HG03095 (cell line): Measurements from ENCODE around the gene OR6S1.

ENCODE experiments used
- ATAC-seq: cut with Tn5 transposase; IDR thresholded peaks from one replicate; pipeline ENCODE4 v1.9.1; 2021; ENCODE audit warnings: moderate library complexity; ENCODE audit not compliant: unreplicated experiment

OR6S1 gene

GRCh38 chr14:20641591-20641990 lies at the start of gene OR6S1:
Gene OR6S1, minus strand, starts transcription at chr14:20641691. Its CDS starts 0 bp downstream, at chr14:20641691.
- ATAC-seq, result no peak

- ATAC-seq, result no peak
These were observed 49.6 kb upstream of the OR6S1 start for GRCh38 chr14:20690848-20691640.

DNA sequence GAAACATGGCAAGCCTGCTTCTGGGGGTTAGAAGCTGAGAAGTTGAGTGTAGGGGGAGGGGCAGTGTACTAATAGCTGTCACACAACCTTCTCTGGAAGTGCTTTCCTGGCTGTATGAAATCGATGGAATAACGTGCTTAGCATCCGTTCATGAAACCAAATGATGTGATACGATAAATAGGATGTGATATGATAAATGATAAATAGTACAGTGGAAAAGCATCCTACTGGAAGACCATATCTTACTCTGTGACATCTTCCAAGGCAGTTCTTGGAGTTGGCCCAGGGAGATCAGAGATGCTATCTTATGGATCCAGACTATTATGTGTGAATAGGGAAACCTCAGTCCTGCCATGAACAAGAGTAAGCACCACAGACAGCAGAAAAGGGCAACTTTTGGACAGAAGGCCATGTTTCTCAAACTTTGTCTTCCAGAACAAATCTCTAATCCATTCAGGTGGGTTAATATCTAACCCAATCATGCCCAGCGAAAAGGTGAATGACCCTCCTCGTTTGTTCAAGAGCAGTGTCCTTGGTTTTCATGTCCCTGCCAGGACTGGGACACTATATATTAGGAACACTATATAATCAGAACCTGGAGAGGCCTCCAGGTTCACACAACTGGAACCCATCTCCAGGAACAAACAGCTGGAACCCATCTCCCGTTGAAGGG lies 46.8 kb upstream of the OR6S1 start, which contains the start of gene ANG:
TSS of gene ANG (plus strand) at position 598 of the 673 bp plus-strand sequence. CDS start 4,801 bp downstream, outside the sequence.
- ATAC-seq, result no peak

GRCh38 chr14:20687362-20688166 lies 46.1 kb upstream of the OR6S1 start:
- ATAC-seq, result no peak

DNA sequence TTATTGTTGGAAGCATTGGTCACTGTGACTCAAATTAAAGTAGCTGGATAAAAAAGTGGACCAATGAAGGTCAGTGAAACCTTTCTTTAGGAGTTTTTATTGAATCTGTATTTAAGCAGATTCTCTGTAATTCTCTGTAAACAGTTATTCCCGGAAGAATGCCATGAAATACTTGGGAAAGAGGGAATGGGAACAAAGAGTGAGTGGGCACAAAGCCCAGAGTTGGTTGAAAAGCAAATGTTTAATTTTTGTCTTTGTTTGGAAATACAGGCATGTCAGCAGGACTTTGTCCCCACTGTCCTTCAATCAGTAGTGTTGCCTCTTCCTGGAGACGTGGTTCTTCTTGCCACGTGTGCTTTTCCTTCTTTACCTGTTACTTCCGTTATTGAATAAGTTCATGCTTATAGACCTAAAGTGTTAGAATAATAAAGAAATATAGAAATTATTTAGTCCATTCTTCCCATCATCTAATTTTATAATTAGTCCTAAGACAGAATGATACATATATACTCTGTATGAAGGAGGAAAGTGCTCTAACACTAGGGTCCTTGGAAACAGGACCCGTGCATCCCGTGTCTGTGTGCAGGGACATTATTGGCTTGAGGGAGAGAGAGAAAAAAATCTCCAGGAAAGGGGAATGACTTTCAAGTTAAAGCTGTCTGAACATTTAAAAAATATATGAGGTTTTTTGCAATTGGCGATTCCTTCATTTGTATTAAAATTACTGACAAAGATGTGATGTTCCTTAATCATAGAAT lies 45.1 kb upstream of the OR6S1 start:
- ATAC-seq, result no peak

- no peak for ATAC-seq
These were observed 43.4 kb upstream of the OR6S1 start for GRCh38 chr14:20684662-20685456.

GRCh38 chr14:20683891-20684661 lies 42.6 kb upstream of the OR6S1 start, which contains the start of gene RNASE4:
Gene RNASE4, plus strand, starts transcription at chr14:20684560. Its CDS starts 14,812 bp downstream, at chr14:20699372.
- ATAC-seq, result no peak

GRCh38 chr14:20683125-20683890 lies 41.8 kb upstream of the OR6S1 start:
- ATAC-seq, result peak; percentile 24

GRCh38 chr14:20682435-20683124 lies 41.1 kb upstream of the OR6S1 start:
- ATAC-seq, result peak; percentile 45

DNA sequence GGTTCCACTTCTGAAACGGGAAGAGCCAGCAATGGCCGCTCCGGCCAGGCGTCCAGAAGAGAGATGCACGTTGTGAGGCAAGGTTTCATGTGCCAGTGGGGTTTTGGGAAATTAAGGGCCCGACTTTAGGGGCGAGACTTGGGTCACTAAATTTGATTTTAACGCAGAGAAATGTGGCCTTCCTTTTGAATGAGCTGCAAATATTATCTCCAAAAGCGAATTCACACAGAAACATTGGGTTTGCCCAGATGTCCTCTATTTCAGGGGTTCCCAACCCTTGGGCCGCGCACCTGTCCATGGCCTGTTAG lies 40.6 kb upstream of the OR6S1 start:
- no peak for ATAC-seq

- peak; percentile 19 for ATAC-seq
These were observed 40.0 kb upstream of the OR6S1 start for GRCh38 chr14:20681348-20682126.

DNA sequence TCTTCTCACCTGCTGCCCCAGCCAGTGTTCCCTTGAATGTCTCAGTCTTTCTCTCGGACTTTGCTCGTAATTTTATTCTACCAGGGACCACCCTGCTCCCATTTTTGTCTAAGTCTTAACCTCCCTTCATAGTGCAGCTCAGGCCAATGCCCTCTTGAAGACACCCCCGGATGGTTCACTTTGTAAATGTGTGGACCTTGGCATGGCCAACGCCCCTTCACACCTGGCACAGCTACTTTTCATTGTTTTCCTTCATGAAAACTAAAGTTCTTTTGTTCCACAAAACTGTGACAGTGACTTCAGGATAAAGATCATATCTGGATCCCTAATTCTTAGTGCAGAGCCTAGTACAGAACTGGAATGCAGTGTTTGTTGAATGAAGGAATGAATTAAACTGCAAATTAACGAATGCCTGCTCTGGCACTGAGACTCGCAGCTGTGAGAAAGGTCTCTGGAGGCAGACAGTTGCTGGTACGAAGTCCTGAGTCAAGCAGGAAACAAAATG lies 39.4 kb upstream of the OR6S1 start:
- ATAC-seq, result peak; percentile 29

DNA sequence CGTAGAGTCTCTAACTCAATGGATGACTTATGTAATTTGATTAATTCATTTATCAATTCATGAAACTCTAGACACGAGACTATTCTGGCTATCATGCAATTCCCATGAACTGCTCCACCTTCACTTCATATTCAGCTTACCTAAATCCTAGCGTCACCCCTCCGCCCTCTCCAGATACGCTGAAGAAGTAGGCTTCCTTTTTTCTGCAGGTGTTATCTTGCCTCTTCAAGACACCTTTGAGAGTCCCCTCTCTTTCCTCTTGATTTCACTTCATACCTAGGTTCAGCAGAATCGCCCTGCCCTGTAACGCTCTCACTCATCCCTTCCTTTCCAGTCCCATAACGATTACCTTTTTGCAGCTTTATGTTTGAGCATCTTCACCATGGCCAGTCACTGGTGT lies 38.9 kb upstream of the OR6S1 start:
- ATAC-seq, result no peak

DNA sequence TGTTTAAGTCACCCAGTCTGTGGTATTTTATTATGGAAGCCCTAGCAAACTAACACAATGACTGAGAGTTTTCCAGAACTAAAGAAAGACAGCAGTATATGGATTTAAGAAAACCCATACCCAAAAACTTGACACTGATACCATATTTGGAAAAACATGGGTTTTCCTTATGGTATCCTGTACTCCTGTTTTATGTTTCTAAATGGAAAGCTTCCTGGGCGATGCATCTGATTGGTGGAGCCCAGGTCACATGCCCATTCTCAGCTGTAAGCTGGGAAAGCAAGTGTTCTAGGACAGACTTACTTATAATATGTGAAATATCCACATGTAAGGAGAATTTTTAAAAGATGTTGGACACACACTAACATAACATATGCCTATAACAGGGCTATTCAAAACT lies 38.4 kb upstream of the OR6S1 start:
- no peak for ATAC-seq

GRCh38 chr14:20676072-20676471 lies 34.6 kb upstream of the OR6S1 start:
- ATAC-seq, result no peak

DNA sequence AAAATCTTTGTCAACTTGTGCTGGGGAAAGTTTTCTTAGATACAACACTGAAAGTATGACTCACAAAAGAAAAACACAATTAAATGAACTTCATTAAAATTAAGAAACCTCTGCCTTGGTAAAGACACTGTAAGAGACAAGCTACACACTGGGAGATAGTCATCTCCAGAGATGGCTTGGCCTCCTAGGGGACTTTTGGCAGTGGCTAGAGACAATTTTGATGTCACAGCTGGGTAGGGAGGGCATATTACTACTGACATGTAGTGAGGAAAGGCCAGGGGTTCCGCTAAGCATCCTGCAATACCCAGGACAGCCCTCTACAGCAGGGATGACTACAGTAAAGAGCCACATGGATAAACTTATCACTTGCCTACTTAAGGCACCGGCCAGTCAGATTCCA lies 34.2 kb upstream of the OR6S1 start:
- no peak for ATAC-seq
